Measurements from ENCODE around the gene INTU.
"Not testable (repeated sequence)": the region's sequence is repeated elsewhere in the genome, so short reads cannot be mapped to it uniquely, and the experiment has no call there.

- not testable (repeated sequence) for TF ChIP-seq POLR2A, CTCF, POLR2AphosphoS5 (IDR thresholded peaks at IDR 0.05)
Measured at GRCh38 chr4:127655590-127655989, 22.8 kb downstream of the INTU start.

All from breast epithelium (tissue), 3 donors.